Measurements from ENCODE around the gene CREG2.
A peak's percentile ranks its signal among the peaks of the same experiment; 100 is the strongest.
"Not testable (repeated sequence)": the region's sequence is repeated elsewhere in the genome, so short reads cannot be mapped to it uniquely, and the experiment has no call there.

CREG2 gene

GRCh38 chr2:101341901-101342624, 45.2 kb downstream of the CREG2 start:
- peak; percentile 56 for DNase-seq (ENCODE audit: low read depth)

- DNase-seq (ENCODE audit: low read depth), result no peak
Measured at GRCh38 chr2:101341421-101341820, 45.9 kb downstream of the CREG2 start.

- no peak for DNase-seq (ENCODE audit: low read depth)
Measured at GRCh38 chr2:101340141-101340551, 47.2 kb downstream of the CREG2 start.

- DNase-seq (ENCODE audit: low read depth), result no peak
Measured at GRCh38 chr2:101339266-101339880, 47.9 kb downstream of the CREG2 start.

GRCh38 chr2:101337877-101338276, 49.4 kb downstream of the CREG2 start:
- no peak for DNase-seq (ENCODE audit: low read depth)

GRCh38 chr2:101332885-101333766, 54.2 kb downstream of the CREG2 start:
- DNase-seq (ENCODE audit: low read depth), result no peak

- DNase-seq (ENCODE audit: low read depth), result no peak
Measured at GRCh38 chr2:101331202-101331601, 56.1 kb downstream of the CREG2 start.

GRCh38 chr2:101330253-101330933, 56.9 kb downstream of the CREG2 start:
- DNase-seq (ENCODE audit: low read depth), result no peak

GRCh38 chr2:101329026-101329425, 58.3 kb downstream of the CREG2 start:
- no peak for DNase-seq (ENCODE audit: low read depth)

- DNase-seq (ENCODE audit: low read depth), result no peak
Measured at GRCh38 chr2:101328474-101329007, 58.8 kb downstream of the CREG2 start.

- DNase-seq (ENCODE audit: low read depth), result no peak
Measured at GRCh38 chr2:101327863-101328394, 59.4 kb downstream of the CREG2 start.

- no peak for DNase-seq (ENCODE audit: low read depth)
Measured at GRCh38 chr2:101325425-101325824, 61.9 kb downstream of the CREG2 start.

- not testable (repeated sequence) for DNase-seq (ENCODE audit: low read depth)
Measured at GRCh38 chr2:101316568-101316967, 70.7 kb downstream of the CREG2 start.

- DNase-seq (ENCODE audit: low read depth), result no peak
Measured at GRCh38 chr2:101311696-101312017, 75.6 kb downstream of the CREG2 start.

- DNase-seq (ENCODE audit: low read depth), result no peak
Measured at GRCh38 chr2:101310834-101311695, 76.2 kb downstream of the CREG2 start.

GRCh38 chr2:101310090-101310833, 77.0 kb downstream of the CREG2 start:
- DNase-seq (ENCODE audit: low read depth), result no peak

- peak; percentile 64 for DNase-seq (ENCODE audit: low read depth)
Measured at GRCh38 chr2:101308432-101309210, 78.7 kb downstream of the CREG2 start, which contains the start of gene RNF149. RNF149 (minus strand) TSS chr2:101308701; CDS start chr2:101308588, 113 bp downstream.

GRCh38 chr2:101307950-101308431, 79.3 kb downstream of the CREG2 start:
- no peak for DNase-seq (ENCODE audit: low read depth)

GRCh38 chr2:101307503-101307902, 79.8 kb downstream of the CREG2 start:
- DNase-seq (ENCODE audit: low read depth), result no peak

All from stromal cell of bone marrow (primary cell).